CD14-positive monocyte (primary cell): Measurements from ENCODE around the gene ZNF619. TPM values are rescaled to one million over a fixed set of nuclear protein-coding genes. Genes with fewer than 3 reads are reported as not detected.

Experiments used
- DNase-seq, 3 donors: peaks; one replicate each; pipeline ENCODE4 v3.0.0-alpha.2; 2011 to 2022
- H2AFZ ChIP-seq: 2 replicates; pipeline ENCODE4 v1.6.0; 2012; ENCODE audit warnings: mild to moderate bottlenecking, low read depth, low read length, inconsistent platforms; ENCODE audit not compliant: insufficient read depth, poor library complexity, severe bottlenecking
- H3K27ac ChIP-seq, 2 donors: 1 replicate in 1 of 2; 2 replicates in 1 of 2; pipeline ENCODE4 v1.5.1; 2012 to 2013; ENCODE audit warnings: low read length in 2 of 2, control low read depth in 1 of 2, inconsistent platforms in 1 of 2, low read depth in 1 of 2, mild to moderate bottlenecking in 1 of 2
- H3K27me3 ChIP-seq, 2 donors: one replicate each; pipeline versions ENCODE4 v1.6.0 to v1.6.1; 2011 to 2013; ENCODE audit warnings: low read length in 2 of 2; ENCODE audit not compliant: control insufficient read depth in 2 of 2, insufficient read depth in 2 of 2
- H3K36me3 ChIP-seq, 2 donors: replicated peaks in 1 of 2; 1 replicate in 1 of 2; 2 replicates in 1 of 2; pipeline versions ENCODE4 v1.5.1 to v1.6.1; 2012 to 2013; ENCODE audit warnings: low read length in 2 of 2, control low read depth in 1 of 2, inconsistent platforms in 1 of 2, mild to moderate bottlenecking in 1 of 2; ENCODE audit not compliant: insufficient read depth in 2 of 2, control insufficient read depth in 1 of 2
- H3K4me1 ChIP-seq, 2 donors: 1 replicate in 1 of 2; 2 replicates in 1 of 2; pipeline versions ENCODE4 v1.5.1 to v1.6.1; 2012 to 2013; ENCODE audit warnings: low read length in 2 of 2, control low read depth in 1 of 2, inconsistent platforms in 1 of 2, mild to moderate bottlenecking in 1 of 2, moderate library complexity in 1 of 2; ENCODE audit not compliant: insufficient read depth in 2 of 2, control insufficient read depth in 1 of 2
- H3K4me2 ChIP-seq: replicated peaks from 2 replicates; pipeline ENCODE3; 2012; ENCODE audit warnings: low read length, moderate library complexity, mild to moderate bottlenecking; ENCODE audit not compliant: poor library complexity, severe bottlenecking; ENCODE audit errors: extremely low read depth
- H3K4me3 ChIP-seq, 3 experiments: fragments of 200-600 bp in 1 of 3; sonication (generic) in 1 of 3; replicated peaks in 1 of 3; 1 replicate in 2 of 3; 2 replicates in 1 of 3; pipeline ENCODE4 v1.5.1; 2011 to 2013; ENCODE audit warnings: low read length in 3 of 3, mild to moderate bottlenecking in 3 of 3, control low read depth in 2 of 3, low read depth in 2 of 3, inconsistent platforms in 1 of 3, moderate library complexity in 1 of 3
- H3K79me2 ChIP-seq: 2 replicates; pipeline ENCODE4 v1.6.0; 2012; ENCODE audit warnings: mild to moderate bottlenecking, control low read depth, inconsistent platforms, low read length, moderate library complexity; ENCODE audit not compliant: insufficient read depth
- H3K9ac ChIP-seq: 2 replicates; pipeline ENCODE4 v1.6.0; 2017; ENCODE audit warnings: low read length, mild to moderate bottlenecking; ENCODE audit not compliant: insufficient read depth, poor library complexity, severe bottlenecking
- H3K9me3 ChIP-seq, 2 donors: replicated peaks in 1 of 2; 1 replicate in 1 of 2; 2 replicates in 1 of 2; pipeline versions ENCODE4 v1.5.1 to v1.6.1; 2012 to 2013; ENCODE audit warnings: low read length in 2 of 2, control low read depth in 1 of 2; ENCODE audit not compliant: control insufficient read depth in 1 of 2, insufficient read depth in 1 of 2
- H4K20me1 ChIP-seq: 2 replicates; pipeline ENCODE4 v1.6.0; 2012; ENCODE audit warnings: mild to moderate bottlenecking, low read length, control low read depth, moderate library complexity; ENCODE audit not compliant: insufficient read depth
- H3K27ac Mint-ChIP-seq, 7 donors: one replicate each; pipeline ENCODE4 v1.8.0; 2020; ENCODE audit warnings: mild to moderate bottlenecking in 7 of 7, mixed read lengths in 7 of 7, moderate library complexity in 6 of 7, inconsistent platforms in 2 of 7
- H3K27me3 Mint-ChIP-seq, 3 donors: one replicate each; pipeline ENCODE4 v1.8.0; 2021 to 2022; ENCODE audit warnings: low read depth in 3 of 3, mild to moderate bottlenecking in 3 of 3, mixed read lengths in 3 of 3, moderate library complexity in 3 of 3, inconsistent platforms in 1 of 3
- H3K36me3 Mint-ChIP-seq, 2 donors: one replicate each; pipeline ENCODE4 v1.8.0; 2020; ENCODE audit warnings: mixed read lengths in 2 of 2, inconsistent platforms in 1 of 2, mild to moderate bottlenecking in 1 of 2
- H3K4me1 Mint-ChIP-seq: one replicate; pipeline ENCODE4 v1.8.0; 2020; ENCODE audit warnings: mild to moderate bottlenecking, mixed read lengths
- H3K4me3 Mint-ChIP-seq, 2 donors: one replicate each; pipeline ENCODE4 v1.8.0; 2020; ENCODE audit warnings: mild to moderate bottlenecking in 2 of 2, mixed read lengths in 2 of 2, moderate library complexity in 1 of 2
- H3K9me3 Mint-ChIP-seq, 7 donors: one replicate each; pipeline ENCODE4 v1.8.0; 2020 to 2022; ENCODE audit warnings: mixed read lengths in 7 of 7, mild to moderate bottlenecking in 6 of 7, moderate library complexity in 6 of 7, inconsistent platforms in 2 of 7
- CTCF ChIP-seq: fragments of 200-600 bp; IDR thresholded peaks from one replicate; pipeline ENCODE4 v1.8.0; 2022; ENCODE audit warnings: antibody characterized with exemption, mild to moderate bottlenecking
- WGBS: methylation state at CpG from one replicate; pipeline ENCODE4 v1.1.5; 2013; ENCODE audit warnings: missing lambda C conversion rate; ENCODE audit not compliant: insufficient coverage; 5-methylcytosine and 5-hydroxymethylcytosine counted together
- intact Hi-C, 2 donors: fragments of 100-400 bp; cut with micrococcal nuclease; formaldehyde crosslinking; loops; one replicate each; pipeline versions ENCODE4 v1.15.0 to v1.15.1; 2023
- polyA plus RNA-seq, 3 donors: library from polyadenylated mRNA; depleted of rRNA in 1 of 3; unstranded in 2 of 3; stranded (reverse) in 1 of 3; fragments of 300-500 nt in 2 of 3; fragments of >200 nt in 1 of 3; fragmentation: Illumina TruSeq in 2 of 3; gene quantifications; 1 replicate in 2 of 3; 2 replicates in 1 of 3; pipeline ENCODE4 v1.2.3, GENCODE V29; 2012 to 2021

The ZNF619 gene
- polyA plus RNA-seq, 3 donors, result 1.6 to 3.4 (median 1.8) TPM

- no CpG with 5 or more reads among the region's 2 CpGs for WGBS
- no peak overlapping the region for H3K4me3 Mint-ChIP-seq
- peaks cover 4 to 15% (median 11%) of the 10 kb centered on the region in 3 donors for H3K27me3 Mint-ChIP-seq
- H3K4me2 ChIP-seq, result no peak overlapping the region
- no peaks in the 10 kb centered on the region for H3K79me2 ChIP-seq
- H3K36me3 Mint-ChIP-seq, result peaks cover 1 to 5% of the 10 kb centered on the region in 2 donors
- H2AFZ ChIP-seq, result no peak overlapping the region
- intact Hi-C loops, result no loop called here
- H3K27me3 ChIP-seq, result peaks cover 0 to 6% of the 10 kb centered on the region in 2 donors
- H3K27ac Mint-ChIP-seq, result no peak overlapping the region
- H3K36me3 ChIP-seq, result no peaks in the 10 kb centered on the region
- H3K9me3 Mint-ChIP-seq, result no peaks in the 10 kb centered on the region
- no peak overlapping the region for H3K4me3 ChIP-seq
- H3K9me3 ChIP-seq, result no peaks in the 10 kb centered on the region
- DNase-seq, result no peak
- H4K20me1 ChIP-seq, result no peaks in the 10 kb centered on the region
- peaks cover 18% of the 10 kb centered on the region for H3K4me1 Mint-ChIP-seq
- H3K9ac ChIP-seq, result no peak overlapping the region
- H3K27ac ChIP-seq, result no peak overlapping the region
- peaks cover 7 to 10% of the 10 kb centered on the region in 2 donors for H3K4me1 ChIP-seq
- TF ChIP-seq CTCF, result no peak
These were observed 25.1 kb downstream of the ZNF619 start for GRCh38 chr3:40502034-40502433.

GRCh38 chr3:40504636-40505430, 27.9 kb downstream of the ZNF619 start:
- H3K36me3 ChIP-seq, result no peaks in the 10 kb centered on the region
- Mint-ChIP-seq H3K4me3 (peak overlapping the region in 1 of 2 donors; percentile 99), H3K4me1 (peaks cover 18% of the 10 kb centered on the region), H3K27me3 (peaks cover 1 to 16% (median 10%) of the 10 kb centered on the region in 3 donors), H3K36me3 (no peaks in the 10 kb centered on the region), H3K27ac (peak overlapping the region in 1 of 7 donors; percentile 28), H3K9me3 (no peaks in the 10 kb centered on the region)
- H3K4me1 ChIP-seq, result peaks cover 7 to 10% of the 10 kb centered on the region in 2 donors
- peaks cover 0 to 6% of the 10 kb centered on the region in 2 donors for H3K27me3 ChIP-seq
- H3K4me2 ChIP-seq, result peak overlapping the region; percentile 91
- TF ChIP-seq CTCF, result no peak
- peak in 1 of 3 donors; percentile 5 for DNase-seq
- 95% methylated on average over 4 of the region's 5 CpGs for WGBS
- no peak overlapping the region for H3K27ac ChIP-seq
- no peak overlapping the region for H3K9ac ChIP-seq
- H3K4me3 ChIP-seq, result no peak overlapping the region
- no peaks in the 10 kb centered on the region for H3K9me3 ChIP-seq
- intact Hi-C loops, result no loop called here
- no peaks in the 10 kb centered on the region for H4K20me1 ChIP-seq
- no peaks in the 10 kb centered on the region for H3K79me2 ChIP-seq
- H2AFZ ChIP-seq, result no peak overlapping the region
